COR-L47 (cell line): ENCODE results near the gene SNX21.
"Not testable (repeated sequence)": the region's sequence is repeated elsewhere in the genome, so short reads cannot be mapped to it uniquely, and the experiment has no call there.

Experiments
- DNase-seq: peaks from one replicate; lab custom pipeline; 2025; lab: John Stamatoyannopoulos, UW

Gene SNX21

DNA sequence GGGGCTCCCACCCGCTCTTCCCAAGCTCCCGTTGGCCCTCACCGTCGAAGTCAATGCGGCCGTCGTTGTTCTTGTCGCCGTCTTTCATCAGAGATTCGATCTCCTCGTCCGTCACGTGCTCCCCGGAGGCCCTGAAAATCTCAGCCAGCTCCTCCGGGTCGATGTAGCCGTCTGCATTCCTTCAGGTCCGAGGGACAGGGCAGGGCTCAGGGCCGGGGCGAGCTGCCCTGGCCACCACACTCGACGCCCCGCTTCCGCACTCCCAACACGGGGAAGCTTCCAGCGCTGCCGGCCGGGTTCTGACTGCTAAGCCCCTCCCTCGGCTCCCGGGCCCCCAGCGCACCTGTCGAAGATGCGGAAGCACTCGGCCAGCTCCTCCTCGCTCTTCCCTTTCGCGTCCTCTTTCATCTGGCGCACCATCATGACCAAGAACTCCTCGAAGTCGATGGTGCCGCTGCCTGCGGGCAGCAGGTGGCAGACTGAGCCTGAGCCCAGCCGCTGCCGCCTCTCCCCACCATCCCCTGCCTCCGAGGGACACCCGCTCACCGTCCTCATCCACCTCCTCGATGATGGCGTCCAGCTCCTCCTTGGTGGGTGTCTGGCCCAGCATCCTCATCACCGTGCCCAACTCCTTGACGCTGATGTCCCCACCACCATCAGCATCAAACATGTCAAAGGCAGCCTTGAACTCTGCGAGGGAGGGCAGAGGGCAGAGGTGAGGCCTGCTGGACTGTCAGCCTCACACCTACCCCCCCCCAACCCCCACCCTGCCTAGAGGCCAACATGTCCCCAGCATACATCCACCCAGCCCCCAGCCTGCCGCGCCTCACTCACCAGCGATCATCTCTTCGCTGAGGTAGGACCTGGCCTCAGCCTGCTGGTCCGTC is 9.4 kb upstream of the SNX21 start:
- DNase-seq, result peak; percentile 29

DNA sequence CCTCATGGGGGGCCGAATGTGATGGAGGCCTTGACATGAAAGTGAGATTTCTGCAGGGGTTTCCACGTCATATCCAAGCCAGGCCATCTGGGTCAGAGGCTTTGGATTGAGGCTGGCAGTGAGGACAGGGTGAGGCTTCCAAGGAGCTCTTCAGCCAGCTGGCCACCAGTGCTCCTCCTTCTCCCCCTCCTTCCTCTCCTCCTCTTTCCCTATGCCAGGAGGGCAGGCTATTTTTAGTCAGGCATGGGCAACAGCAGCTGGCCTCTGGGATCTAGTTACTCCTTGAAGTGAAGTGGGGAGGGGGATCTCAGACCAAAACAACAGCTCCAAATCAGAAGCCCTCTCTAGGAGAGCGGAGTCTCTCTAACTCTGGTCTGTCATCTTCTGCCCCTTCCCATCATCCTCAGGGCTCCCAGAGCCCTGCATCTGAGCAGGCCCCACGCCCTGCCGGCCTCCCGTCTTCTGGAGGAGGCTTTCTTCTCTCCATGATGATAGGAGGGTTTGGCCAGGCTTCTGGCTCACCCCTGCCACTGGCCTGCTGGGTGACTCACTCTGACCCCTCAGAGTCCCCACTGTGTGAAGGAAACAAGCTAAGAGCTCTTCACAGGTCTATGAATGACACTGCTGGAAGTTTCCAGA is 7.1 kb upstream of the SNX21 start:
- no peak for DNase-seq

DNA sequence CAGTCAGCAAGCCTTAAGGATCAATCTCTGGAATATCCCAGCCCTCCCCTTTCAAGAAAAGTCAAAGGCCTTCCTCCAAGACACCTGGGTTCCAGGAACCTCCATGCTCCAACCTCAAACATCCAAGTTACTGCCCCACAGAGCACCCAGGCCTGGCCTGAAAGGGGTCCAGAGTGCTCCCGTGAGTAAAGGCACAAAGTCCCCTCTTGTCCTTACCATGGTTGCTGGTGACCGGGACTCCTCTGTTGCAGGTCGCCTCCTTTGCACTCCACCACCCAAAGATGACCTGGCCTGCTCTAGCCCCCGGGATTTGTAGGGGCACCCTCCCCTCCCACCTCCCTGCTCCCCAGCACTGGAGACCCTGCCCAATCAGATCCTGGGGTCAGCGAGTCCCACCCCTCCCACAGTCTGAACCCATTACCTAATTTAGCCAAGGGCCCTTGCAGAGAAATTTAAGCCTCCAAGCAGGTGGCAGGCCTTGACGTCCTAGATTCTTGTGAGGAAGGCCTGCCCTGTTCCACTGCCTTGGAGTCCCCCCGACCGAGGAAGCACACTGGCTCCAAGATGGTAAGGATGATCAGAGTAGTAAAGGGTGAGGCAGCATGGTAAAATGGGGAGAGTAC is 6.5 kb upstream of the SNX21 start, which contains the start of gene TNNC2:
Gene TNNC2 (minus strand): TSS at position 283 of the 623 bp plus-strand sequence. CDS start 64 bp downstream, at position 219.
- DNase-seq, result no peak

DNA sequence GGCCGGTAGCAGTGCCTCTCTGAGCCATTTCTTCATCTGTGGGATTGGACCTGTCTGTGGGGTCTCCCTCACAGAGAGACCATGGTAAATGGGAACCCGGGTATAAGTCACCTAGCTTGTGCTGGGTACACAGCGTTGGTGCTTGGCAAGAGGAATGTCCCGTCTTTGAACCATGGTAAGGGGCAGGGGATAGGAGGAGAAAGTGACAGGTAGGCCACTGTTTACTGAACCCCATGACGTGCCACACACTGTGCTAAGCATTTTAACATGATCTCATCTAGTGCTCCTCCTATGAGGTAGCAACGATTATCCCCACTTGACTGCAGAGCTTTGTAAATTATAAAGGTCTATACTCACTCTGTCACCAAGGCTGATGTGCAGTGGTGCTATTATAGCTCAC is 5.9 kb upstream of the SNX21 start:
- DNase-seq, result no peak

DNA sequence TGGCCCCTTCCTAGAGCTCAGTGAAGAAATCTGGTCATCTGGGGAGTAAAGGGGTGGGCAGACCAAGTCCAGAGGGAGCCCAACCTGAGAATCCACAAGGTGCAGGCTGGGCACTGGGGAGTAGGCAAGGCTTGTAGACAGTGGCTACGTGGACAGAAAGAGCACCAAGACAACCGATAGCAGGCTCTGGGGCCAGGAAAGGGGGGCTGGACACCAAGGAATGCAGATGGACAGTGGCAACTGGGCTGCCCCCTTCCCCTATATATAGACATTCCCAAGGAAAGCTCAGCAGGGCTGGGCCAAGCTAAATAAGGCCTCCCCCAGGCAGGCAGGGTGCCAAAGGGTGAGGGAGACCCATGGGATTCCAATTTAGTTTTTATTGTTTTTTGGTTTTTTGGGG is 5.0 kb upstream of the SNX21 start:
- DNase-seq, result no peak

DNA sequence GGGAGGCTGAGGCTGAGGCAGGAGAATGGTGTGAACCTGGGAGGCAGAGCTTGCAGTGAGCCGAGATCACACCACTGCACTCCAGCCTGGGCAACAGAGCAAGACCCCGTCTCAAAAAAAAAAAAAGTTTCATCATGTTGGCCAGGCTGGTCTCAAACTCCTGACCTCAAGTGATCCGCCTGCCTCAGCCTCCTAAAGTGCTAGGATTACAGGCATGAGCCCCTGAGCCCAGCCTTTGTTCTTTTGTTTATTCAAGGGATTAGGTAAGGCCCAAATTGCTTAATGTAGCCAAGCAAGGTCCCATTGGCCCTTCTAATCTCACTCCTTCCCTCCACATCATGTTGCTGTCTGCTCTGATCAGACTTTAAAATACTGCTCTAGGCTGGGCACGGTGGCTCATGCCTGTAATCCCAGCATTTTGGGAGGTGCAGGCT is 3.9 kb upstream of the SNX21 start:
- not testable (repeated sequence) for DNase-seq

DNA sequence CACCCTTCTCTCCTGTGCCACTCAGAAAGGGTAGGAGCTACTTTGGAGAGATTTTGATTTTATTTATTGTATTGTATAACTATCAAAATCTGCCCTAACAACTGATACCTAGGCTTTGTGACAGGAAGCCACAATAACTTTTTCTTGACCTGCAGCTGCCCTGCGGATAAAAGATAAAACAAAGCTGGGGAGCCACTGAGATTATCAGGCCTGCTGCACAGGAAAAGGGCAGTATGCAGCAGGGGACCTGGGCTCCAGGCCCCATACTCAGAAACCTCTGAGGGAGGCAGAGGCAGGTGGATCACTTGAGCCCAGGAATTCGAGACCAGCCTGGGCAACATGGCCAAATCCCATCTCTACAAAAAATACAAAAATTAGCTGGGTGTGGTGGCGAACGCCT is 980 bp upstream of the SNX21 start:
- DNase-seq, result no peak

DNA sequence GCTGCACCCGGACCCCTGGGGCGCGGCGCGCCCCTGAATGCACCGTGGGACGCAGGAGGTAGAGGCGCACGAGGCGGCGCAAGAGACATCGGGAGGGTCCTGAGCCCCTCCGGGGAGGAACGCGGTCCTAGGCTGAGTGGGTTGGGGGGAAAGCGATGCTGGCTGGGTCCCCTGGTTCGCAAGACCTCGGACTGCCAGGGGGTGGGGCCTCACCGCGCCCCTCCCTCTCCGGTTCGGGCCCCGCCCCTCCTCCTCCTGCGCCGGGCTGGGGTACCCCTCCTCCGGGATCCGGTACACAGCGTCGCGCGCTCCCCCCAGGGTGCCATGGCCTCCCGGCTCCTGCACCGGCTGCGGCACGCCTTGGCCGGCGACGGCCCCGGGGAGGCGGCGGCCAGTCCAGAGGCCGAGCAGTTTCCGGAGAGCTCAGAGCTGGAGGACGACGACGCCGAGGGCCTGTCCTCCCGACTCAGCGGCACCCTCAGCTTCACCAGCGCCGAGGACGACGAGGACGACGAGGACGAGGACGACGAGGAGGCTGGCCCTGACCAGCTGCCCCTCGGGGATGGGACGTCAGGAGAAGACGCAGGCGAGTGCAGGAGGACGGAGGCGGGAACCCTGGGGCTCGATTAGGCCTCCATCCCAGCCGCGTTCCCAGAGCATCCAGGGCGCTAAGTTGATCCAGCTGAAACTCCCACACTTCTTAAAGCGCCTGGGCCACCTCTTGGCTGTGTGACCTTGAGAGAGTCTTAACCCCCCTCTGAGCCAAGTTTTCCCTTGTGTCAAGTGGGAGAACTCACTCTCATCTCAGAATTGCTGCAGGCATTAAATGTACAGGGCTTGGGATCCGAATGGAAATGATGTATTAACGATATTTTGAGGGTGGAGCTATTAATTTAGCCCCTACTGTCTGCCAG is 541 bp downstream of the SNX21 start:
- no peak for DNase-seq

DNA sequence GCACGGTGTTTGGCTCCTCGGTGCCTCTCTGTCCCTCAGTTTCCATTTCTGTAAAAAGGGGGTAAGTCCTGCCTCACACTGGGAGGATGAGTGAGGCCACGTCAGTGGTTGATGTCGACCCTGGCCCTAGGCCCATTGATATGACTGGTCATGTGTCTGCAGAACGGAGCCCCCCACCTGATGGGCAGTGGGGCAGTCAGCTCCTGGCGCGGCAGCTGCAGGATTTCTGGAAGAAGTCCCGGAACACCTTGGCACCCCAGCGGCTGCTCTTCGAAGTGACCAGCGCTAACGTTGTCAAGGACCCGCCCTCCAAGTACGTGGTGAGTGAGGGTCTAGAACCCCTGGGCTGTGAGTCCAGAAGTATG is 1.2 kb downstream of the SNX21 start:
- no peak for DNase-seq

DNA sequence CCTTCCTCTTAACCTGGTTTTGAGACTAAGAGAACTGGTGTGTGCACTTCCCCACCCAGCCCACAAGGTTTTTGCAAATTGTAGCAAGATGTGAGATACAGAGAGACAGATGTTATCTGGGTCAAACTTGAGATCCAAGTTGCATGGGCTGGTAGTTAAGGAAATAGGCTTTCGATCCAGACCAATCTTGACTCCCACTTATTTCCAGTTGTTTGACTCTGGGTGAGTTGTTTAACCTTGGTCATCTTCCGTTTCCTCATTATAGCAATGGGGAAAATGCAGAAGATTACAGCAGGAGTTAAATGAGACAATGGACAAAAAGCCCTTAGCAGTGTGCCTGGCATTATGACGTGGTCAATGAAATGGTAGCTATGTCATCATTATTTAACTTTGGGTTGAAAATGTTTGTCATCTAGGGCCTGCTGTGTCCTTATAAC is 1.7 kb downstream of the SNX21 start:
- no peak for DNase-seq

DNA sequence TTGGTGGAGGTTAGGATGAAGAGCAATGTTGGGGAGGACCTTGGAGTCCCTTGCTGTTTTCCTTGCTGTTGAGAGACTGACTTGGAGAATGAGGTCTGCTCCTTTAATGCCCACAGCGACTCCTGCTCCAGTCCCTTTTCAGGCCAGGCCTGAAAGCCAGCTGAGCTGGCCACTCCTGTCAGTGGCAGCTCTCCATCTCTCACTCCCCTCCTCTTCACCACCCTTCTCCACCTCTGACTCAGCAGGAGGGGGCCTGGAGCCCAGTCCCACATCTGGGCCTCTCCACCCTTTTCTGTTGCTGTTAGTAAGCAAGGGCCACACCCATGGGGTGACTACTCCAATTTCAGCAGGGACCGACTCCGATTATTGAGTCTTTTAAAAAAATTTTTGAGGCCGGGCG is 2.2 kb downstream of the SNX21 start:
- no peak for DNase-seq

DNA sequence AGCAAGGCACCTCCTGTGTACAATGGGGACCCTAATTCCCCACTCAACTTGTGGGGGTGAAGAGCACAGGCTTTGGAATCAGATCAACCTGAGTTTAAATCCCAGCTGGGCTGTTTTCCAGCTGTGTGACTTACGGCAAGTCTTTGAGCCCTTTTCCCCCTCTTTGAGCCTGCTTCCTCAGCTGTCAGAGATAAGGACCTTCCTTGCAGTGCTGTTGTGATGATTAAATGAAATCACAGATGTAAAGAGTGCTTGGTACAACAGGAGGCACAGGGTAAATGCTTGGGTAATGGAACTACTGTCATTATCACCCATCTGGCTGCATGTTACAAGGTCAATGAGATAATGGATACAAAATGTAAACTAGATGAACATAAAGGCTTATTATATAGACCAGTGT is 3.2 kb downstream of the SNX21 start:
- no peak for DNase-seq

DNA sequence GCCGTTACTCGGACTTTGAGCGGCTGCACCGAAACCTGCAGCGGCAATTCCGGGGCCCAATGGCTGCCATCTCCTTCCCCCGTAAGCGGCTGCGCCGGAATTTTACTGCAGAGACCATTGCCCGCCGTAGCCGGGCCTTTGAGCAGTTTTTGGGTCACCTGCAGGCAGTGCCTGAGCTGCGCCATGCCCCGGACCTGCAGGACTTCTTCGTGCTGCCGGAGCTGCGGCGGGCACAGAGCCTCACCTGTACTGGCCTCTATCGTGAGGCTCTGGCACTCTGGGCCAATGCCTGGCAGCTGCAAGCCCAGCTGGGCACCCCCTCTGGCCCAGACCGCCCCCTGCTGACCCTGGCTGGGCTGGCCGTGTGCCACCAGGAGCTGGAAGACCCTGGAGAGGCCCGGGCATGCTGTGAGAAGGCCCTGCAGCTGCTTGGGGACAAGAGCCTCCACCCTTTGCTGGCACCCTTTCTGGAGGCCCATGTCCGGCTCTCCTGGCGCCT is 7.2 kb downstream of the SNX21 start:
- no peak for DNase-seq

DNA sequence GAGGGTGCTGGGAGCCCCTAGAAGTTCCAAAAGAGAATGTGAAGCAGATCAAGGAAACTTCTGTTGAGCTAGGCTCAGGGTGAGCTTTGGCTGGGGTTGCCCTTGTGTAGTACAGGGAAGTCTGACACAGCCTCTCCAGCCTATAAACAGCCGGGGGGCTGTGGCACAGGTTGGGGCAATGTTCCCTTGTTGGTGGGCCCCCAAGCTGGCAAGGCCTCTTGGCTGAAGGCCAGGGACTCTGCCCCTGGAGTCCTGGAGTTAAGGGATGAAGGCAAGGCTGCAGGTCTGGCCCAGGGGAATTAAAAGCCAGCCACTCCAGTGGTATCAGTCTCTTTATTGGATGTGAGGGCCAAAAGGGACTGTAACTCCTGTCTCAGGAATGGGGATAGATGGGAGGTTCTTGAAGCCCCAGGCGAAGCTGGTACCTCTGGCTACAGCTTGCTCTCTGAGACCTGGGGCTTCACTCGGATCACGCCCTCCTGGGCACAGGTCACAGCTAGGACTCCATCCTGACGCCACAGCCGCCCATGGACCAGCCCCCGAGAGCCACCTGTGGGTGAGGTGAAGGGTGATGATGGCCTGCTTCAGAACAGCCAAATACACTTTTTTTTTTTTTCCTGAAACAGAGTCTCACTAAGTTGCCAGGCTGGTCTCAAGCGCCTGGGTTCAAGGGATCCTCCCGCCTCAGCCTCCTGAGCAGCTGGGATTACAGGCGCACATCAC is 8.0 kb downstream of the SNX21 start:
- DNase-seq, result no peak

DNA sequence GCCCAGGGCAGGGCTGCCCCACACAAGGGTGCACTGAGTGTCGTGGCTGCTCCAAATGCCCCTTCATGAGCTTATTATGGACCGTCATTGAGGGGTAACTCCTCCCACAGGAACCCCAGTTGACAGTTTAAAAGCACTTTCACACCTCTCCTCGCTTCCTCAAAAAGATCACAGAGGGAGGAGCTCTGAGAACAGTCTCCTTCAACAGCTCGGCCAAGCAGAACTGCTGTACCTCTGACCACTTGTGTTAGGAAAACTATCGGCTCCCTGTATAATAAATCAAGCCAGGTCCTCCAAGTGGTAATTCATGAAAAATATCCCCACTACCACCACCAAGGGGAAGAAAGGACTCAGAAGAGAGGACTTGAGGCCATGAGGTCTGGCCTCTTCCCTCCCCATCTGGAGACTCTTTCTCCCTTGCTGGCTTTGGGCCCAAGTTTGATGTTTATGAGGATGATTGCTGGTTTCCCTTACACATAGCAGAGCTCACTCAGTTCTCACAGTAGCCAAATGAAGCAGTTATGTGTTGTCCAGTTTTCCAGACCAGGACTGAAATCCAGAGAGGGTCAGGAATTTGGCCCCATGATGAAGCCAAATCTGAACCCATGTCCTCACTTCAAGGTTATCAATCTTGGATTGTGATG is 8.7 kb downstream of the SNX21 start:
- DNase-seq, result no peak

DNA sequence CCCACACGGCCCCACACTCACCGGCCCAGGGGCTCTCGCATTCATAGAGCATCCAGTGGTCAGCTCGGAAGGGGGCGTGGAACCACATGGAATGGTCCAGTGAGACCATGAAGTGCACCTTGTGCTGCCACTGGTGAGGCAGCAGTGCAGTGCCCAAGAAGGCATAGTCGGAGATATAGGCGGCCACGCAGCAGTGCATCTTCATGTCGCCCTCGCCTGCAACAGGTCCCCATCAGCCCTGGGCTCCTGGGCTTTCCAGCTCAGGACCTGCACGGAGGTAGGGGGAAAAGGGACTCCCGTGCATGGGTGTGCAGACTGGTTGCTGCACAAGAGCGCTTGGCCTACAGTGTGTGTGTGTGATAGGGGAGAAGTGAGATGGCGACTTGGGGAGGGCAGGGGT is 9.9 kb downstream of the SNX21 start:
- no peak for DNase-seq

DNA sequence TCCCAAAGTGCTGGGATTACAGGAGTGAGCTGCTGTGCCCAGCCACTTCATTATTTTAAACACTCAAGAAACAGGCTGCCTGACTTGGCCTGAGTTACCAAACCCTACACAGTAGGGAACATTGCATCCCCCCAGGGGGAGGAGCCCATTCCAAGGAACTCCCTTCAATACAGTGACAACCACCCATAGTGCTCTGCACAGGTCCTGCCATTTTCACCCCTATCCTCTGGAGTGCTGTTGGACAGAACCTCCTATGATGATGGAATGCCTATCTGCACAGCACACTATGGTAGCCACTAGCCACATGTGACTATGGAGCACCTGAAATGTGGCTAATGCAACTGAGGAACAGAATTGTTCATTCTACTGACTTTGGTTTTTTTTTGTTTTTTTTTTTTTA is 11.9 kb downstream of the SNX21 start:
- DNase-seq, result no peak

DNA sequence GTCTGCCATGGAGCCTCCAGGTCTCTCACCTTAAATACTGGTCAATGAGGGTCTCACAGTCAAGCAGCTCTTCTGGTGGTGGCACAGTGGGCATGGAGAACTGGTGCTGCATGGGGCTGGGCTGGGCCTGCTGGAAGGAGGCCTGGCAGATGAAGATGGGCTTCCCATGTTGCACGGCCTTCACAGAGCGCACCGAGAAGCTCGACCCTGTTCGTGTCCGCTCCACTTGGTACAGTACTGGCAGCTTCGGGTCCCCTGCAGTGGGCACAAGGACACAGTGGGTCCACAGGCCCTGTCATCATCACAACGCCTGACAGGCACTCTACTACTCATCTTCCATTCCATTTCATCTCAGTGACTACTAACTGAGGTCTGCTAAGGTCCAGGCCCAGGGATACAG is 14.8 kb downstream of the SNX21 start:
- no peak for DNase-seq

DNA sequence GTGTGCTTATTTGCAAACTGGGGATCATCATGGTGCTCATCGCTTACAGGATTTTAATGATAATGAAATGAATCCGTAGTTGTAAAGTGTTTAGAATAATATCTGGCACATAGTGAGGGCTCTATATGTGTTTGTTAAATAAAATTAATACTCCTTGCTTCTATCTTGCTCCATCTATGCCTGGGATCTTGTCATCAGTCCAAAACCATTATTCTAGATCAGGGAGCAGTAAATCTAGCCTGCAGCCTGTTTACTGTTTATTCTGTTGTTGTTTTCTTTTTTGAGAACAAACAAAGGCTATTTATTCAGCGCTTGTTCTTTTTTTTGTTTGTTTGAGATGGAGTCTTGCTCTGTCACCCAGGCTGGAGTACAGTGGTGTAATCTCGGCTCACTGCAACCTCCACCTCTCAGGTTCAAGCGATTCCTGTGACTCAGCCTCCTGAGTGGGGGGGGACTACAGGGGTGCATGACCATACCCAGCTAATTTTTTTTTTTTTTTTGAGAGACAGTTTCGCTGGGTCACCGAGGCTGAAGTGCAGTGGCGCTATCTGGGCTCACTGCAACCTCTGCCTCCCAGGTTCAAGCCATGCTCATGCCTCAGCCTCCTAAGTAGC is 15.5 kb downstream of the SNX21 start:
- DNase-seq, result no peak

DNA sequence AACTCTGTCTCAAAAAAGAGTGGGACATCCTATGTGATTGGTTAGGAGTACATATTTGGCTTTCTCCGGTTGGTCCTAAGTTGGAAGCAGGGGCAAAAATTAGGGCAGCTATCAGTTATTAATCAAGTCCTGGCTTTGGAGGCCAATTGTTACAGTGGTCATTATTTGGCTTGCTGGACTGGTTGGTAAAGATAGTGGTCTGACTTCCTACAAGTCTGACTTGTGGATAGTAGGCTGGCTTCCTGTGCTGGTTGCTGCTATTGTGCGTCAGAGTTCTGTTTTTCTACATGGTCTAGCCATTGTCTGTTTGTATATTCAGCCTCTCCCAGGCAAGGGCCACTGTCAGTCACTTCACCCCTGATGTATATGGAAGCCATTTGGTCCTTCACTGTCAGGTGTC is 16.6 kb downstream of the SNX21 start:
- DNase-seq, result no peak
